Islet of Langerhans (tissue), 1 donor: ENCODE data around the gene ATG7.
A peak's percentile ranks its signal among the peaks of the same experiment; 100 is the strongest.
"Not testable (repeated sequence)": the region's sequence is repeated elsewhere in the genome, so short reads cannot be mapped to it uniquely, and the experiment has no call there.

Experiments used
- FAIRE-seq: peaks from one replicate; lab custom pipeline; 2011; peaks lifted over from hg19 to GRCh38; lab: Jason Lieb, UNC

Gene ATG7

GRCh38 chr3:11390411-11391131, 118.4 kb downstream of the ATG7 start:
- FAIRE-seq = no peak

GRCh38 chr3:11391174-11391879, 119.1 kb downstream of the ATG7 start:
- FAIRE-seq = no peak

GRCh38 chr3:11392014-11392859, 120.0 kb downstream of the ATG7 start:
- no peak for FAIRE-seq

GRCh38 chr3:11392860-11393114, 120.6 kb downstream of the ATG7 start:
- FAIRE-seq = no peak

GRCh38 chr3:11393401-11393800, 121.2 kb downstream of the ATG7 start:
- no peak for FAIRE-seq

GRCh38 chr3:11394392-11394791, 122.2 kb downstream of the ATG7 start:
- no peak for FAIRE-seq

GRCh38 chr3:11400213-11400612, 128.0 kb downstream of the ATG7 start:
- FAIRE-seq = no peak

- FAIRE-seq = no peak
Observed at GRCh38 chr3:11401434-11401833, 129.2 kb downstream of the ATG7 start.

GRCh38 chr3:11405323-11405722, 133.1 kb downstream of the ATG7 start:
- FAIRE-seq = no peak

GRCh38 chr3:11407644-11408043, 135.4 kb downstream of the ATG7 start:
- no peak for FAIRE-seq

- not testable (repeated sequence) for FAIRE-seq
Observed at GRCh38 chr3:11408324-11408859, 136.2 kb downstream of the ATG7 start.

GRCh38 chr3:11410564-11410963, 138.4 kb downstream of the ATG7 start:
- FAIRE-seq = no peak

- FAIRE-seq = no peak
Observed at GRCh38 chr3:11411956-11412355, 139.8 kb downstream of the ATG7 start.

- FAIRE-seq = no peak
Observed at GRCh38 chr3:11413071-11413470, 140.9 kb downstream of the ATG7 start.

GRCh38 chr3:11415099-11415498, 142.9 kb downstream of the ATG7 start:
- FAIRE-seq = no peak

GRCh38 chr3:11420066-11420465, 147.9 kb downstream of the ATG7 start:
- no peak for FAIRE-seq

- no peak for FAIRE-seq
Observed at GRCh38 chr3:11422291-11422690, 150.1 kb downstream of the ATG7 start.

- FAIRE-seq = no peak
Observed at GRCh38 chr3:11423868-11424267, 151.7 kb downstream of the ATG7 start.

GRCh38 chr3:11424277-11424676, 152.1 kb downstream of the ATG7 start:
- no peak for FAIRE-seq

GRCh38 chr3:11430207-11430606, 158.0 kb downstream of the ATG7 start:
- no peak for FAIRE-seq

- FAIRE-seq = no peak
Observed at GRCh38 chr3:11430624-11431023, 158.4 kb downstream of the ATG7 start.

GRCh38 chr3:11431319-11431718, 159.1 kb downstream of the ATG7 start:
- FAIRE-seq = no peak

- peak; percentile 9 for FAIRE-seq
Observed at GRCh38 chr3:11434017-11434526, 161.9 kb downstream of the ATG7 start.
